HL-60 (cell line): ENCODE measurements around the gene ASRGL1.

Experiments
- GABPA ChIP-seq: IDR thresholded peaks from 2 replicates; pipeline ENCODE4 v1.6.1; 2012; ENCODE audit warnings: low read depth
- POLR2AphosphoS5 ChIP-seq: IDR thresholded peaks from 2 replicates; pipeline ENCODE4 v1.6.1; 2012; ENCODE audit warnings: low read depth
- SPI1 ChIP-seq: IDR thresholded peaks from 2 replicates; pipeline ENCODE4 v1.6.1; 2012; ENCODE audit warnings: low read depth, mild to moderate bottlenecking, borderline replicate concordance
- TF ChIP-seq, protein P1 (sequence below): IDR thresholded peaks from one replicate; pipeline ENCODE4 v1.5.1; 2011; ENCODE audit warnings: low read length, control low read depth, inconsistent platforms; ENCODE audit not compliant: insufficient read depth
- TF ChIP-seq, protein P2 (sequence below): IDR thresholded peaks from 2 replicates; pipeline ENCODE4 v1.6.1; 2012; ENCODE audit warnings: low read depth; ENCODE audit not compliant: insufficient replicate concordance

DNA sequence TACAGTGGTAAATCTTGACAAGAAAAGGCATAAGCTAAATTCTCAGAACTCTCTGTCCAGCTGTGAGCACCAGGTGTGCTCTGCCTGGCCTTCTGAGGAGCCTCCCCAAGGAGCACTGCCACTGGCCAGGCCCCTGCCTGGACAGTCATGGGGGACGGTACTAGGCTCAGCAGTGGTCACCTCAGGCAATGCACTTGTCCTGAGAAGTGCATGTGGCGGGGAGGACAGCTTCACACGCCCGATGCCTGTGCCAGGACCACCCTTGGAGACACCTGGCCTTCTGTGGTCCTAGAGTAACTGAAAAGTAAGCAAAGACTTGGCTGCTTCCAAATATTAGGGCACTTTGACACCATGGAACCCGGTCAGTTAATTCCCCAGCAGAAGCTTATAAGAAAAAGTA, 53.0 kb downstream of the ASRGL1 start:
- TF ChIP-seq, protein P1, sequence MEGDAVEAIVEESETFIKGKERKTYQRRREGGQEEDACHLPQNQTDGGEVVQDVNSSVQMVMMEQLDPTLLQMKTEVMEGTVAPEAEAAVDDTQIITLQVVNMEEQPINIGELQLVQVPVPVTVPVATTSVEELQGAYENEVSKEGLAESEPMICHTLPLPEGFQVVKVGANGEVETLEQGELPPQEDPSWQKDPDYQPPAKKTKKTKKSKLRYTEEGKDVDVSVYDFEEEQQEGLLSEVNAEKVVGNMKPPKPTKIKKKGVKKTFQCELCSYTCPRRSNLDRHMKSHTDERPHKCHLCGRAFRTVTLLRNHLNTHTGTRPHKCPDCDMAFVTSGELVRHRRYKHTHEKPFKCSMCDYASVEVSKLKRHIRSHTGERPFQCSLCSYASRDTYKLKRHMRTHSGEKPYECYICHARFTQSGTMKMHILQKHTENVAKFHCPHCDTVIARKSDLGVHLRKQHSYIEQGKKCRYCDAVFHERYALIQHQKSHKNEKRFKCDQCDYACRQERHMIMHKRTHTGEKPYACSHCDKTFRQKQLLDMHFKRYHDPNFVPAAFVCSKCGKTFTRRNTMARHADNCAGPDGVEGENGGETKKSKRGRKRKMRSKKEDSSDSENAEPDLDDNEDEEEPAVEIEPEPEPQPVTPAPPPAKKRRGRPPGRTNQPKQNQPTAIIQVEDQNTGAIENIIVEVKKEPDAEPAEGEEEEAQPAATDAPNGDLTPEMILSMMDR = no peak
- TF ChIP-seq POLR2AphosphoS5 = no peak
- TF ChIP-seq, protein P2, sequence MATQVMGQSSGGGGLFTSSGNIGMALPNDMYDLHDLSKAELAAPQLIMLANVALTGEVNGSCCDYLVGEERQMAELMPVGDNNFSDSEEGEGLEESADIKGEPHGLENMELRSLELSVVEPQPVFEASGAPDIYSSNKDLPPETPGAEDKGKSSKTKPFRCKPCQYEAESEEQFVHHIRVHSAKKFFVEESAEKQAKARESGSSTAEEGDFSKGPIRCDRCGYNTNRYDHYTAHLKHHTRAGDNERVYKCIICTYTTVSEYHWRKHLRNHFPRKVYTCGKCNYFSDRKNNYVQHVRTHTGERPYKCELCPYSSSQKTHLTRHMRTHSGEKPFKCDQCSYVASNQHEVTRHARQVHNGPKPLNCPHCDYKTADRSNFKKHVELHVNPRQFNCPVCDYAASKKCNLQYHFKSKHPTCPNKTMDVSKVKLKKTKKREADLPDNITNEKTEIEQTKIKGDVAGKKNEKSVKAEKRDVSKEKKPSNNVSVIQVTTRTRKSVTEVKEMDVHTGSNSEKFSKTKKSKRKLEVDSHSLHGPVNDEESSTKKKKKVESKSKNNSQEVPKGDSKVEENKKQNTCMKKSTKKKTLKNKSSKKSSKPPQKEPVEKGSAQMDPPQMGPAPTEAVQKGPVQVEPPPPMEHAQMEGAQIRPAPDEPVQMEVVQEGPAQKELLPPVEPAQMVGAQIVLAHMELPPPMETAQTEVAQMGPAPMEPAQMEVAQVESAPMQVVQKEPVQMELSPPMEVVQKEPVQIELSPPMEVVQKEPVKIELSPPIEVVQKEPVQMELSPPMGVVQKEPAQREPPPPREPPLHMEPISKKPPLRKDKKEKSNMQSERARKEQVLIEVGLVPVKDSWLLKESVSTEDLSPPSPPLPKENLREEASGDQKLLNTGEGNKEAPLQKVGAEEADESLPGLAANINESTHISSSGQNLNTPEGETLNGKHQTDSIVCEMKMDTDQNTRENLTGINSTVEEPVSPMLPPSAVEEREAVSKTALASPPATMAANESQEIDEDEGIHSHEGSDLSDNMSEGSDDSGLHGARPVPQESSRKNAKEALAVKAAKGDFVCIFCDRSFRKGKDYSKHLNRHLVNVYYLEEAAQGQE = no peak
- no peak for TF ChIP-seq GABPA
- no peak for TF ChIP-seq SPI1
